ENCODE measurements around the gene KCNQ2.
A peak's percentile ranks its signal among the peaks of the same experiment; 100 is the strongest.

KCNQ2 gene

DNA sequence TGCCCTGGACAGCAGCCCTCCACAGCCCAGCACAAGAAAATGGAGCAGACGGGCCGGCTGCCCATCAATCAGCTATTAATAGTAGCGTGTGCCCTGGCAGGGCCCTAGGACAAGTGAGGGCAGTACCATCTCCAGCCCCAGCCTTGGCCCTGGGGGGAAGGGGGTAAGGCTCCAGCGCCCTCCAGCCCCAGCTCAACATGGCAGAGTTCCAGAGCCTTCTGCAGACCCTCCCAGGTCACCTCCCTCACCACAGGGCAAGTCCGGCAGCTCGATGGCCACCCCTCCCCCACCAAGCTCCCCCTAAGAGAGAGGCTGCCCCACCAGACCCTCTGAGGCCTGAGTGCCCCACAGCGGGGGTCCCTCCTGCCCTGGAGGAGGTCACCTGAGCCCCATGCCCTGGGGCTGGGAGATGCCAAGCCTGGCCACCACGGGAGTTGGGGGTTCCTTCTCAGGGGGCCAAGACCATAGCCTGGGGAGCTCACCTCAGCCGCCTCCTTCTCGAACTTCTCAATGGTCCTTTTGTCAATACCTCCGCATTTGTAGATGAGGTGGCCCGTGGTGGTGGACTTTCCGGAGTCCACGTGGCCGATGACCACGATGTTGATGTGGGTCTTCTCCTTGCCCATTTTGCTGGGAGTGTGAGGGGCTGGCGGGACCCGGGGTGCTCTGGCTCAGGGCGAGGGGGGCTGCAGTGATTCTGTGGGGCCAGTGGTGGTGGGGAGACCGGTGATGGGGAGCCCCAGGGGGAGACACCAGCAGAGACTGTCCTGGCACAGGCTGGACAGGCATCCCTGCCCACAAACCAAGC is 24.9 kb upstream of the KCNQ2 start:
- DNase-seq (ENCODE audit: low read depth), result no peak
- H3K4me3 ChIP-seq (ENCODE audit: low read length), result no peak overlapping the region
- TF ChIP-seq, protein P1, sequence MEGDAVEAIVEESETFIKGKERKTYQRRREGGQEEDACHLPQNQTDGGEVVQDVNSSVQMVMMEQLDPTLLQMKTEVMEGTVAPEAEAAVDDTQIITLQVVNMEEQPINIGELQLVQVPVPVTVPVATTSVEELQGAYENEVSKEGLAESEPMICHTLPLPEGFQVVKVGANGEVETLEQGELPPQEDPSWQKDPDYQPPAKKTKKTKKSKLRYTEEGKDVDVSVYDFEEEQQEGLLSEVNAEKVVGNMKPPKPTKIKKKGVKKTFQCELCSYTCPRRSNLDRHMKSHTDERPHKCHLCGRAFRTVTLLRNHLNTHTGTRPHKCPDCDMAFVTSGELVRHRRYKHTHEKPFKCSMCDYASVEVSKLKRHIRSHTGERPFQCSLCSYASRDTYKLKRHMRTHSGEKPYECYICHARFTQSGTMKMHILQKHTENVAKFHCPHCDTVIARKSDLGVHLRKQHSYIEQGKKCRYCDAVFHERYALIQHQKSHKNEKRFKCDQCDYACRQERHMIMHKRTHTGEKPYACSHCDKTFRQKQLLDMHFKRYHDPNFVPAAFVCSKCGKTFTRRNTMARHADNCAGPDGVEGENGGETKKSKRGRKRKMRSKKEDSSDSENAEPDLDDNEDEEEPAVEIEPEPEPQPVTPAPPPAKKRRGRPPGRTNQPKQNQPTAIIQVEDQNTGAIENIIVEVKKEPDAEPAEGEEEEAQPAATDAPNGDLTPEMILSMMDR (conservative IDR thresholded peaks at IDR 0.05; ENCODE audit: low read length), result no peak

DNA sequence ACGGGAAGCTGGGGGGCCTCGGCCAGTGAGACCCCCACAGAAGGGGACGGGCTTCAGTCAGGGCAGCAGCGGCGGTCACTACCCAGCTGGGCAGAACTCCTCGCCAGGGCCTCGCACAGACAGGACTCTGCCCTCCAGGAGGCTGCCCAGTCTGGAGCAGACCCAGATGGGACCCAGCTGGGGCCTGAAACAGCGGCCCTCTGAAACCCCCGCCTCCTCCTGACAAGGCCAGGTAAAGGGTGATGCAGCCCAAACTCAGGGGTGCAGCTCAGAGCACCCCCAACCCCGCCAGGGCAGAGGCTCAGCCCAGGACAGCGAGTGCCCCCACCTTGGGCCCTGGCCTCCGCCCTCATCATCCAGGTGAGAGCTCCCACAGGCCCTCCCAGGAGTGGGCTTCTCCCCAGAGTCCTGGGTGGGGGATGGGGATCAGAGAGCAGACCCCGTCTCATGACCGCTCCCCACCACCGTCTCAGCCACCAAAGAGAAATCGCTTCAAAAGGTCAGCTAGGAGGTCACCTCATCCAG is 24.2 kb upstream of the KCNQ2 start:
- no peak for DNase-seq (ENCODE audit: low read depth)
- no peak overlapping the region for H3K4me3 ChIP-seq (ENCODE audit: low read length)
- TF ChIP-seq, protein P1 (conservative IDR thresholded peaks at IDR 0.05; ENCODE audit: low read length), result no peak

DNA sequence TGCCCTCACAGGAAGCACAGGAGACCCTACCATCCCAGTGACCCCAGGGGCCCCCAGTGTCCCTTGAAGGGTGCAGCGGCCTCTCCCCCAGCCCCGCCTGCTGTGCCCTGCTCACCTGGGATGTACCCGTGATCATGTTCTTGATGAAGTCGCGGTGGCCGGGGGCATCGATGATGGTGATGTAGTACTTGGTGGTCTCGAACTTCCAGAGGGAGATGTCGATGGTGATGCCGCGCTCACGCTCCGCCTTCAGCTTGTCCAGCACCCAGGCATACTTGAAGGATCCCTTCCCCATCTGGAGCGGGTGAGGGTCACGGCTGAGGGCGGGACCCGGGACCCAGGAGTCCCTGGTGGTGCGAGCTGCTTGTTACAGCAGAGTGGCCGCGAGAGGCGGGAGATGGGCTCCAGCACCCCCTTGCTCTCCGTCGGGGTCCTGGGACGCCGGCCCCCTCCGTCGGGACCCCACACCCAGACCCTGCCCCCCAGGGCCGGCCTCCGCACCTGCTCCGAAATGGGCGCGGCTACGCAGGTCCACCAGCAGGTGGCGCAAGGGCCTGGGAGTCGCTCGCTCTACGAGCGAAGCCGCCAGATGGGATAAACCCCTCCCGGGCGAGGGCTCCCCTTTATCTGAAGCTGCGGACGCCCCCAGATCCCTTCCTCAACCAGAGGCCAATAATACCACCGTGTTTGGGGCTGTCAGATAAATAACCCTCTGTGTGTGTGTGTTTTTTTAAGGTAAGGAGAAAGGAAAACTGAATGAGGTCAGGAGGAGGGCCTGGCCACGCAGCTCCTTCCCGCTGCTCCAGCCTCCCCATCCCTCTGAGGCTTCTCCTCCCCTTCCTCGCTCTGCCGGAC is 23.5 kb upstream of the KCNQ2 start:
- H3K4me3 ChIP-seq (ENCODE audit: low read length), result peak overlapping the region; percentile 12; the same call in 1 of the 2 replicates
- TF ChIP-seq, protein P1 (conservative IDR thresholded peaks at IDR 0.05; ENCODE audit: low read length), result peak; percentile 70
- peak; percentile 25 for DNase-seq (ENCODE audit: low read depth)

DNA sequence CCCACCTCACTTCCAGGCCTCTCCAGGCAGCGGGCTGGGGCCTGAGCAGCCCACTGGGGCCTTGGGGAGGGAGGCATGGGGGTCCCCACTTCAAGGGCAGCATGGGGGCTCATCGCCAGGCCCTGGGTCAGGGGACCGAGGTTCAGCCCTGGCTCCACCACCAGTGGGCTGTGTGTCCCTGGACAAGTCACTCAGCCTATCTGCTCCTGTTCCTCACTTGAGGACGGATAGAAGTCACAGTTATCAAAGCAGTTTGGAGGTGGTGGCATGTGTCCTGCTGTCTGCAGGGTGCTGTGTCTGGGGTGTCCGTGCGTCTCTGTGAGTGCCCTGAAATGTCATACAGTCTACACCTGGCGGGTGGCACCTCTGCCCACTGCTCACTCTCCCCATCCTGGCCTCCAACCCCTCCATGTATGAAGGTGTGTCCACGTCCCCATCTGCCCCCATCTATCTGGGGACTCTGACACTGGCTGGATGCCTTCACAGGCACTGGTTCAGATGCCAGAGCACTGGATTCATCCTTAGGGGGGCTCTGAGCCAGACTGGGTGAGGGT is 22.8 kb upstream of the KCNQ2 start:
- TF ChIP-seq, protein P1 (conservative IDR thresholded peaks at IDR 0.05; ENCODE audit: low read length), result no peak
- H3K4me3 ChIP-seq (ENCODE audit: low read length), result no peak overlapping the region
- no peak for DNase-seq (ENCODE audit: low read depth)

DNA sequence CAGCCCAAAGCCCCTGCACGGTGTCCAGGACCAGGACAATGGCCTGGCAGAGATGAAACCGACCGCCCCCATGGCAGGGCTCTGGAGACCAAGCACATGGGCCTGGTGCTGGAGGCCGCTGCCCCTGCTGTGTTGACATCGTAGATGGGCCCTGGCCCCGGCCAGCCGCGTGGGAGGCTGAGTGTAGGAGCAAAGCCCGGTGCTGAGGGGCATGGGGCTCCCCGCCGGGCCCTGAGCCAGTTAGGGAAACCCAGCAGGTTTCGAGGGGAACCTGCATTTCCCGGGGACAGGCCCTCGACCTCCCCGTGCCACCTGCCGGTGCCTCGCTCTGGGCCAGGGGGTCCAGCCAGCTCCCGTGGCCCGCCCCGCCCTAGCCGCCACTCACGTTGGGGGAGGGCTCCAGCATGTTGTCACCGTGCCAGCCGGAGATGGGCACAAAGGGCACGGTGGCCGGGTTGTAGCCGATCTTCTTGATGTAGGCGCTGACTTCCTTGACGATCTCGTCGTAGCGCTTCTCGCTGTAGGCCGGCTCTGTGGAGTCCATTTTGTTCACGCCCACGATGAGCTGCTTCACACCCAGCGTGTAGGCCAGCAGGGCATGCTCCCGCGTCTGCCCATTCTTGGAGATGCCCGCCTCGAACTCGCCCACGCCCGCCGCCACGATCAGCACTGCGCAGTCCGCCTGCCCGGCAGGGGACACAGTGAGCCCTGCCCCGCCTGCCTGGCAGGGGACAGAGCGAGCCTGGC is 22.1 kb upstream of the KCNQ2 start:
- TF ChIP-seq, protein P1 (conservative IDR thresholded peaks at IDR 0.05; ENCODE audit: low read length), result no peak
- H3K4me3 ChIP-seq (ENCODE audit: low read length), result no peak overlapping the region
- no peak for DNase-seq (ENCODE audit: low read depth)

DNA sequence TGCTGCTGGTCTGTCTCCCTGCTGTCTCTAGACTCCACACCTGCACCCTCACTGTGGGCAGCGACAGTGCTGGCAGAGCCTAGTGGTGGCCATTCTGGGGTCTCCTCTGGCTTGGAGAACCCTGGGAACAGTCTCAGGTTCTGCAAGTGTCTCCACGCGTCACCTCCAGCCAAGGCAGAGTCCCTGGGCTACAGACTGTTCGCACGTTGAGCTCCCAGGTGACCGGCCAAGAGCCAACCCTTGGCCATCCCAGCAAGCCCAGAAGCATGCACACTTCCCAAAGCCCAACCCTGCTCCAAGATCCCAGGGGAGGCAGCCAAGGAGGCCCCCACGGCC is 21.6 kb upstream of the KCNQ2 start:
- TF ChIP-seq, protein P1 (conservative IDR thresholded peaks at IDR 0.05; ENCODE audit: low read length), result no peak
- DNase-seq (ENCODE audit: low read depth), result no peak

More for the DNA sequence above, 21.6 kb upstream of the KCNQ2 start:
- H3K4me3 ChIP-seq (ENCODE audit: low read length), result no peak overlapping the region

Measured in AG10803 (cell line).